SKM-1 (cell line): ENCODE data around the gene TMEM215.
"Not testable (repeated sequence)": the region's sequence is repeated elsewhere in the genome, so short reads cannot be mapped to it uniquely, and the experiment has no call there.

Source experiments
- DNase-seq: peaks from one replicate; lab custom pipeline; 2025; ENCODE audit not compliant: unreplicated experiment; lab: John Stamatoyannopoulos, UW

Gene TMEM215, protein sequence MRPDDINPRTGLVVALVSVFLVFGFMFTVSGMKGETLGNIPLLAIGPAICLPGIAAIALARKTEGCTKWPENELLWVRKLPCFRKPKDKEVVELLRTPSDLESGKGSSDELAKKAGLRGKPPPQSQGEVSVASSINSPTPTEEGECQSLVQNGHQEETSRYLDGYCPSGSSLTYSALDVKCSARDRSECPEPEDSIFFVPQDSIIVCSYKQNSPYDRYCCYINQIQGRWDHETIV

DNA sequence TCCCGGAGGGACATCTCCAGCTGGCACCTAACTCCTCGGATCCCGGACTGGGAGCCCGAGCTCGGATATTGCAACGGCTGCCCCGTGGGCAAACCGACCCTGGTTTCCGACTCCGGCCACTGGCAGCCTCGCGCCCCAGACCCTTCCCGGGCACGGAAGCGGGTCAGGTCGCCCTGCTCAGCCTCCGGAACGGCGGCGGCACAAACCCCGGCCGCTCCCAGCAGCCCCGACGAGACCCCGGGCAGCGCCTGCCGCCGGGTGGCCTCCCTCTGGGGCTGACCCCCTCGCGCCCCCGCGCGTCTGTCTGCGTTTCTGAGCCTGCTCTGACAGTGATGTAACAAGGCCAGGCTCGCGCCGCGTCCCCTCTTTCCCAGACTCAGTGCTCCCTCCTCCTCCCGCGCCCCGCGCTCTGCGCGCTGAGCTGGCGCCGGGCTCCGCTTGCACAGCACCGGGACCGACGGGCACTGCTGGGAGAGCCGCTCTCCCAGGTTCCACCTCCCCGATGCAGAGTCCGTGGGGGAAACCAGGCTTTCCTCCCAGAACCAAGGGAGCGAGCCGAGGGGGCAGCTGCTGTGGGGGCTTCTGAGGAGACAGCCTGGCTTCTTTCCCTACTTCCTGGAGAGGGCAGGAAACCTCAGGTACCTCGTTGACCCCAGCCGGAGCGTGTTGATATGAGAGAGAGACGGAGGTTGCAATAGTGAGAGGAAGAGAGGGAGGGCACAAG lies at the start of gene TMEM215:
Gene TMEM215, plus strand, starts transcription at position 373 of the 724 bp plus-strand sequence. CDS start 644 bp downstream, outside the sequence.
- DNase-seq: no peak

DNA sequence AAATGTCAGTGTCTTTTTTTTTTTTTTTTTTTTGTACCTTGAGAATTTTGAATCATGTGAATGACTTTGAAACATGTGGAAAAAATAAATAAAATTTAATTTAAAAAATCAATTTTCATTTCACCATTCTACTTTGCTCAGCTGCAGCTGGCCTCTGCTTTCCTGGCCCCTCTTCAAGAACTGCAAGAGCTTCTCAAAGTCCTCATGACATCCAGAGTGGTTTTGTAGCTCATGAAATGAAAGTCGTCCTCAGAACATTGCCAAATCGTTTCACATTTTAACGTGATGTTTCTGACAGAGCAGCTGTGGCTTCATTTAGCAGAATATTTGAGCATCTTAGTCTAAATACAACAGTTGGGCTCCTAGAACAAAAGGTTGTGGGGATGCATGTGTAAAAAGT lies 47.9 kb upstream of the TMEM215 start:
- DNase-seq: no peak

DNA sequence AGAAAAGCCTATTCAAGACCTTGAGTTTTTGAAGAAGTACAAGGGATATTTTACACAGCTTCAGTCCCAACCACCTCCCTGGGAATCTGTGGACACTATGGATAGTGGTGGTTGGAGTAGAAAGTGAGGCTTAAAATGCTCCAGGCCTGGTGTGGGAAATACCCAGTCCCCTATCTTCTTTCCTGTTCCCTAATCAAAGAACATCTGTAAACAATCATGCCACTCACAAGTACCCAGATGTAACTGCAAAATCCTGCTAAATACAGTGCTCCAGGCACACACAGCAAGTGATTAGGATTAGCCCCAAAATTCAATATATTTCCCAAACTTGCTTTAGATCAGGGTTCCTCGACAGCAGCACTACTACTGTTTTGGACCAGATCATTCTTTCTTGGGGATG lies 46.0 kb upstream of the TMEM215 start:
- DNase-seq: no peak

DNA sequence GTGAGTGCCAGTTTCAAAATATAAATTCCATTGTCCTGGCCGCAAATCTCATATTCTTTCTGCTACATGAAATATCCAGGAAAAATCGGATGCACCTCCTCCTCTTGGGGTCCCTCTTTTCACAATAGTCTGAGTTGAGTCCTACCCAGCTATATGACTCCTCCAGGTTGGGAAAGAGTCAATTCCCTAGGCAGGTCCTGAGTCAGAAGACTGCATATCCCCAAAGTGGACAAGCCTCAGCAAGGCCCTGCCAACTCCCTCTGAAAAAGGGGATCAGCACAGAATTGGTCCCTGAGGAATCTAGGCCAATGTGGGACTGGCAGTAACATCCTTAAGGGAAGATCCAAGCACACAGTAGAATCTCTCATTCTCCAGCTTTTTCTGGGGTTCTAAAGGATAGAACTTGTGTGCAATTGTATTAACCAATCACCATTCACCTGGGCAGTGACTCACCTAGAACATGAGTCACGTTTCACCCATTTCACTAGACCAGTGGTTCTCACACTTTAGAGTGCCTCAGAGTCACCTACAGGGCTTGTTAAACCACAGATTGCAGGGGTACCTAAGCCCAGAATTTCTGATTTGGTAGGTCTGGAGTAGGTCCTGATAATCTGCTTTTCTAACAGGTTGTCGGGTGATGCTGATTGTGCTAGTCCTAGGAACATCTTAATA lies 44.7 kb upstream of the TMEM215 start:
- no peak for DNase-seq

DNA sequence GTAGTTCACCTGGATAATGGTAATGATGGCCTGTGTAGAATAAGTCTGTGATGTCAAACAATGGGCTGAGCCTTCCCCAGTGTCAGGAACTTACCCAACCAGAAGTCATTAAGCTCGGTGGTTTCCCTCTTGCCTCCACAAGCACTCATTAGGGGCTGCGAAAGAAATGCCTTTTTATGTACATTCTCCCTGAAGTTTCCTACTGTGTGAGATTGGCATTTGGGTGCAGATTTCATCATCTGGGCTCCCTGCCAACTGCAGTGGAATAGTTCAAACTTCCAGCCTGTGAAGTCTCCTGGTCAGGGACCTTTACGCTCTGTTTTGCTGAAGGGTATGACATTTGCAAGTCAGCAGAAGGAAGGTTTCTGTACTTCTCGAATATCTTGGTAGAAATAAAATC lies 41.6 kb upstream of the TMEM215 start:
- DNase-seq: no peak

DNA sequence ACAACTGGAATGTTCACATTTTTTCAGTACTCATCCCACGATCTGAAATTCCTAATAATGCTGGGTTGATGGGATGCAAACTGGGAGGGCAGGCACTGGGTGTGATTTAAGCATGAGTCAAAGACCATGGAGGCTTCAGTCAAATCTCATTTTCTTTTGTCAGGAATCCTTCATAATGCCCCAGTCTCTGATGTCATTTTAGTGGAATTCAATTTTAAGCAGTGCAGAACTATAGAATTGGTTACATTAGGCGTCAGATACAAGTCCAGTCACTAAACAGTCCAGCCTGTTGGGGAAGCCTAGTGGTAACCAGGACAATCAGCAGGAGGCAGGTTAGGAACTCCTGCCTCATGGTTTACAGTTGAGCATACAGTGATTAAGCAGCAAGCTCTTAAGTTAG lies 41.0 kb upstream of the TMEM215 start:
- no peak for DNase-seq

DNA sequence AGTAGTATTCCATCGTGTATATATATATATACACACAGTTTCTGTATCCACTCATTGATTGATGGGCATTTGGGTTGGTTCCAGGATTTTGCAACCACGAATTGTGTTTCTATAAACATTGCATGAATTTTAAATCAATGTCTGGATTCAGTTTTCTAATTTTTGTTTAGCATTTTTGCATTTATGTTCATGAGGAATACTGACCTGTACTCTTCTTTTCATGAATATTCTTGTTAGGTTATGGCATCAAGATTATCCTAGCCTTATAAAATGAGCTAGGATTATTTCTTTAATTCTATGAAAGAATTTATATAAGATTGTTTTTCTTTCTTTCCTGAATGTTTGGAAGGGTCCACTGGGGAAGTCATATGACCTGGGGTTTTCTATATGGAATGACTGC lies 35.3 kb upstream of the TMEM215 start:
- no peak for DNase-seq

DNA sequence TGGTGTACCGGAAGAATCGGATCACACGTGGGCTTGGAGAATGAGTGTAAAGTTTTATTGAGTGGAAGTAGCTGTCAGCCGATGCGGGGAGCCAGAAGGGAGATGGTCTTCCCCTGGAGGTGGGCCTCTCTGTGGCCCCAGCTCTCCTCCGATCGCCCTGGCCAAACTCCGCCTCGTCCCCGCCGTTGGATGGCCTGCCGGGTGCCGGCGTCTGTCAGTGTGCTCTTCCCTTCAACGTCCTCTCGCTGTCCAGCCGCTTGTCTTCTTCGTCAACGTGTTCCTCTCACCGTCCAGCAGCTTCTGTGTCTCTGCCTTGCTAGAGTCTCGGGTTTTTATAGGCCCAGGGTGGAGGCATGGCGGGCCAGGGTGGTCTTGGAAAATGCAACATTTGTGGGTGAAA lies 27.6 kb upstream of the TMEM215 start:
- no peak for DNase-seq

DNA sequence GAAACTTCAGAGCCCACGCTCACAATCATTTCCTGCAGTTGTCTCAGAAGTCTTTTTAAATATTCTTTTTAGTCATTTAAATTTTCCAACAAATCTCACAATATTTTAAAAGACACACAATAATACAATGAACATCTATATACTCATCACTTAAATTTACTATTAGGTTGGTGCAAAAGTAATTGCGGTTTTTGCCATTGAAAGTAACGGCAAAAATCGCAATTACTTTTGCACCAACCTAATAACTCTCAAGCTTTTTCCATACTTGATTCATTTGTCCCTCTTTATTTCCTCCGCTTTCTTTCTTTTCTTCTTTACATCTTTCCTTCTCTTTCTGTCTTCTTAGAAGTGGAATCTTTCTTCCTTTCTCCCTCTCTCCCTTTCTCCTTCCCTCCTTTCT lies 19.2 kb upstream of the TMEM215 start:
- no peak for DNase-seq

DNA sequence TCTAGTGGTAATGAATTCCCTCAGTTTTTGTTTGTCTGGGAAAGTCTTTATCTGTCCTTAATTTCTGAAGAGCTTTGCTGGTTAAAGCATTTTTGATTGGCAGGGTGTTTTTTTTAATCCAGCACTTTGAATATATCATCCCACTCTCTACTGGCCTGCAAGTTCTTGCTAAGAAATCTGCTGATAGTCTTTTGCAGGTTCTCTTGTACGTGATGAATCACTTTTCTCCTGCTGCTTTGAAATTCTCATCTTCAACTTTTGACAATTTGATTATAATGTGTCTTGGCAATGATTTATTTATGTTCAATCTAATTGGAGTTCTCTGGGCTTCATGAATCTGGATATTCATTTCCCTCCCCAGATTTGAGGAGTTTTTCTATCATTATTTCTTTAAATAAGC lies 8.1 kb upstream of the TMEM215 start:
- no peak for DNase-seq

DNA sequence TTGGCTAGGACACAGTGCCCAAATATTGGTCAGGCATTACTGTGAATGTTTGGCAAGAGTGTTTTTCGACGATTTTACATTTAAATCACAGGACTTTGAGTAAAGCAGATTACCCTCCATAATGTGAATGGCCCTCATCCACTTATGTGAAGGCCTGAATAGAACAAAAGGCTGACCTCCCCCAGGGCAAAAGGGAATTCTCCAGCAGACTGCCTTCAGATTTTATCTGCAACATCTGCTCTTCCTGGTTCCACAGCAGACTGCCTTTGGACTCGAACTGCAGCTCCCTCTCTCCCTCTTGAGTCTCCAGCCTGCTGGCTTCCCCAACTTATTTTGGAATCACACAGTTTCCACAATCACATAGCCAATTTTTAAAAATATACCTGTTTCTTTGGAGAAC lies 7.1 kb upstream of the TMEM215 start:
- DNase-seq: no peak

DNA sequence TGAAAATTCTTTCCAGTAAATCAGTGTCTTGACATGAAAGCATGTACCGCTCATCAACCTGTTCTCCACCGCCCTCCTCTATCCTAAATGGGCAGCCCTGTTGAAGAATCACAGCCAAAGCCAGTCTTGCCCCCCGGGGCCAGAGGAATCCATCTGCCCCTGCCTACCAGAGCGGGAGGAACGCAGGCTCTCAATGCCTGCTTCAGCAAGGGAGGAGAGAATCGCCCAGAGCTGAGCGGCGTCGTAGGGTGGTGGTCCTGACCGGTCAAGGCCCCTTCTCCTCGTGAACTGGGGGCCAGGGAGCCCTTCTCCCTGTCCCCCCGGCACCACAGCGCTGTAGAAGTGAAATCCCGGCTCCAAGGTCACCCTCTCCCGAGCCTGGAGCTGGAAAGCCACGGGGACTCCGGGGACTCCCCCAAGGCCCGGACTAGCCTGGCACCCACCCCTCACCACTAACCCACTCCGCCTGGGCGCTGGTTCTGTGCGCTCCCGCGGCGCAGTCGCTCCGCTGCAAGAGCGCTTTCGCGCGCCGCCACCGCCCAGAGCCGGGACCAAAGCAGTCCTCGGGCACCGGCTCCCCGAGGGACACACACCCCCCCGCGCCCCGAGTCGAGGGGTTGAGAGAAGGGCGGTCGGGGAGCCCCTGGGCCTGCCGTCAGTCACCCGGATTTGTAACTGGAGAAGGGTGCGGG lies 718 bp upstream of the TMEM215 start:
- DNase-seq: no peak

DNA sequence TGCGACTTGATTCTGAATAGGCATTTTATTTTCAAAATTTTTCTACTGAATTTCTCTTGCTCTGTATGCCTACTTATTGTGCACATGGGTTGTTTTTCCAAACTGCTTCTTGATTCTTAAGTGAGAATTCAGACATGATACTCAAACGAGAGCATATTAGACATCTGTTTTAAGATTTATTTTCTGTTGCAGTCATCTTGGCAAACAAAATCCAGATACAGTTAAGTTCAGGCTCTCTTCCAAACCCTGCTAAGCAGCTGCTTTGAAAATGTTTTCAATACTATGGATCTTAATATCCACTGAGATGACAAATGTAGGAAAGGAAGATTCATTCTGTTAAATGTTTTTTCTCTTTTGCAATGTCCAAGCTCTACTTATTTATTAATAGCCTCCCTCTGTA lies 4.5 kb downstream of the TMEM215 start:
- no peak for DNase-seq

DNA sequence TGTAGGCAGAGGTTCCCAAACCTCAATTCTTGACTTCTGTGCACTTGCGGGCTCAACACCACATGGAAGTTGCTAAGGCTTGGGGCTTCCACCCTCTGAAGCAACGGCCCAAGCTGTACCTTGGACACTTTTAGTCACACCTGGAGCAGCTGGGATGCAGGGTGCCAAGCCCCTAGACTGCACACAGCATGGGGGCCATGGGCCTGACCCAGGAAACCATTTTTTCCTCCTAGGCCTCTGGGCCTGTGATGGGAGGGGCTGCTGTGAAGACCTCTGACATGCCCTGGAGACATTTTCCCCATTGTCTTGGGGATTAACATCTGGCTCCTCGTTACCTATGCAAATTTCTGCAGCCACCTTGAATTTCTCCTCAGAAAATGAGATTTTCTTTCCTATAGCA lies 12.7 kb downstream of the TMEM215 start:
- not testable (repeated sequence) for DNase-seq

DNA sequence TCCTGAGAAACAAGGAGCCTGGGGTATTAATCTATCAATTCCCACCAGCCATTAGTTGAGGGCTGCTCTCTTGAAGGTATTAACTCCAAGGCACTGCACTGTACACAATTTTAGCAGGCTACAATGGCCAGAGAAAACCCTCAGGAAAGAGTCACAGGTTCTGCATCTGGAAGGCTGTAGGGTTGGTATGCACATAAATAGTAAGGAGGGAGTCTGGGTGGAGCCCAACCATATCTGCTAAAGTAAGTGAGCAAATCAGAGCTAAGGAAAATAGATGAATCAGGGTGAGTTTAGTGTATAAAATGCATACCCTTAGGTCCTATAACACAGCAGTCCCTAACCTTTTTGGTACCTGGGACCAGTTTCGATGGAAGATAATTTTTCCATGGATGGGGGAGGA lies 18.2 kb downstream of the TMEM215 start:
- no peak for DNase-seq

DNA sequence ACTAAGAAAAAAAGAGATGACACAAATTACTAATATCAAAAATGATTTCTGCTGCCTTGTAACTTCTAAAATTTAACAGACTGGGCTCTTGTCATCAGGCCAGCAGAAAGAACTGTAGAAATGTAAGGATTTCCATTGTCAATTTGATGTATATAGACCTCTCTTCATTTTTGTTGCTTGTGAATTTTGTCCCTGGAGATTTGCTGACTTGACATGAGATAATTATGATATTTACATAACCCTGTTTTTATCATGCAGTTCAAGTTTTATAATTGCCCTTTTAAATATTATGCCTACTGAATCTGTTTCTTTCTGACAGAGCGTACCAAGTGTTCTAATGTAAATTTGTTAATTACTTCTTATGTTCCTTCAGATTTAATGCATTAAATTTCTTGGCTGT lies 23.9 kb downstream of the TMEM215 start:
- DNase-seq: no peak

DNA sequence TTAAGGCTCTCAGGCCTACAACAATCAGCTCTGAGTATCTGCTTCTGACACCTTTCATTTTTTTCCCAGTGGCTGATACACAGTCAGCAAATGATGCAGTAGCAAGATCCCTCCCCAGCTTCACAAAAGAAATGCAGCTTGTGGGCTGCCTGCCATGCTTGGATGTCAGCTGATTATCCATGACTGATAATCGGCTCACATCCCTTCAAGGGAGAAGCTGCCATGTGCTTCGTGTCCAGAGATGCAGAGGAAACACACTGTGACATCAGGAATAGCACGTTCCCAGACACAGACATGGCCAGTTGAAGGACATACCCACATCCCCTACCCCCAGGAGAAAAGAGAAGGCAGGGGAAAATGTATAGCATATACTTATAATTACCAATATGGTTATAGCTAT lies 27.9 kb downstream of the TMEM215 start:
- no peak for DNase-seq

DNA sequence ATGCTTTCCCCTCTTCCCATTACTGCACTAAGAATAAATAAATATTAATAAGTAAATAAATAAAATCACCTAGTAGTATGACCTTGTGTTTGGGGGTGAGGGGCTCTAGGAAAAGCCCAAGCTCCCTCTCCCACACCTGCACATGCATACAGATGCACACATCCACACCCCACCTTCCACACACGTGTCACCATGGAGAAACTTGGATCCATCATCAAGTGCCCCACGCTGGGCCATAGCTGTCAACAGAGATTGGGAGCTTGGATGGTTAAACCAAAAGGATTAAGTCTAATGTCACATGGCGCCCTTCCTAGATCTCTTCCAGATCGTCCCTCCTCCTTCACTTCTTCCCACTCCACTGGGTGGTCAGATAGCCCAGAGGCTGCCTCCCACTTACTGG lies 37.0 kb downstream of the TMEM215 start:
- DNase-seq: no peak

DNA sequence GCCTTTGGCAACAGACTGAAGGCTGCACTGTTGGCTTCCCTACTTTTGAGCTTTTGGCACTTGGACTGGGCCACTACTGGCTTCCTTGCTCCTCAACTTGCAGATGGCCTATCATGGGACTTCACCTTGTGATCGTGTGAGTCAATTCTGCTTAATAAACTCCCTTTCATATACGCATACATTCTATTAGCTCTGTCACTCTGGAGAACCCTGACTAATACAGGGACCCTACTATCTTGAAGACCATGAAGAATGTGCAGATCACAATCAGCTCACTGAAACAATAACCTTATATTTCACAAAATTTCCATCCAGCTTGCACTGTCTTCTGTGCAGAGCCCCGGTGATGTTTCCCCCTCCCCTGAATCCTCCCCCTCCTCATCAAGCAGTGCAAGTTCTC lies 39.8 kb downstream of the TMEM215 start:
- no peak for DNase-seq

DNA sequence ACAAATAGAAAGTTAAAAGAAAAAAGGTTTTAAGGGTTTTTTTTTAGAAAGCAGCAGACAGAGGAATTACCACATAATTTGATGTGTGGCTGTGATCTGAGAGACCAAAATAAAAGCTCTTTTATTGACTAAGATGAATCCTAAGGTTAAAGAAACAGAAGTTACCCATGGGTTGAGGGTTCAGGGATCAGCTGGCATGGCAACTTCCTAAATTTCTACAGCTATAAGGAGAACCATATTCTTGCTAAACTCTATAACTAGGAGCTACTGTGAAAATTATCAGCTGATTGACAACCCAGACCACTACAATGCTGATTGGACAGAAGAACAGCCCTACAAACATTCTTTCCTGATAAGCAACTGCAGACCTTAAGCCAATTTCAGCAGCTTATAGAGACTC lies 40.2 kb downstream of the TMEM215 start:
- DNase-seq: no peak

DNA sequence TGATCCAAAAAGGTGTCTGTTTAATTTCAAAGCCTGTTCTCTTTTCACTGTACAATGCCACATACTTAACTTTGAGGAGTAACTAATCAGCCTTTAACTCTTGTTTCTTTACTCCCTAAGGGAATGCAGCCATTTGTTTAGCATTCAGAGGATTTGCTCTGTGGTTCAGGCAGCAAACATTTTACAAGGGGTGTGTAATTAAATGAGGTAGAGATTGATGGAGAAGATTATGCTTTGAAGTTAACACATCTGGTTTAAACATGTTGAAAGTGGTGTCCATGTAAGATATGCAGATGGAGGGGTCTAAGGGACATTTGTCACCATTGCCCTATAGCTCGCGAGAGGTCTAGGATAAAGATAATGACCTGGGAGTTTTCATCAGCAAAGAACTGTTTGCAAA lies 41.9 kb downstream of the TMEM215 start:
- DNase-seq: no peak

DNA sequence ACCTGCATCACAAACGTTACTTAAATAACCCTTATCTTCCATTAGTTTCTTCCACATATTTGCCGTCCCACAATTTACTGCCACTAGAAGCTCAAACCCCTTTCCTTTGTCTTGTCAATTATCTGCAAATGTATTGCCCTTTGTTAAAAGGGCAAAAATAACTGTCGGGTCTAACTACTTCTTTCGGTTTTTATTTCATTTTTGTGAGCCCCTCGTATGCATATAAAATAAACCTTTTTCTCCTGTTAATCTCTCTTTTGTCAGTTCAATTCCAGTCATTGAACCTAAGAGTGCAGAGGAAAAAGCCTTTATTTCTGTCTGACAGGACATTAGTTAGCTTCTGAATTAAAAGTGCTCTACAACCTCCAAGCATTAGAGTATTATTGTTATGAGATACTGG lies 45.5 kb downstream of the TMEM215 start:
- no peak for DNase-seq
